AML-193 (cell line): ENCODE measurements around the gene CDCA4.
A peak's percentile ranks its signal among the peaks of the same experiment; 100 is the strongest.

ENCODE experiments used
- DNase-seq, 2 experiments: peaks; one replicate each; lab custom pipeline; 2025; lab: John Stamatoyannopoulos, UW

Gene CDCA4

GRCh38 chr14:104989236-104989950 lies 31.5 kb downstream of the CDCA4 start:
- no peak for DNase-seq

DNA sequence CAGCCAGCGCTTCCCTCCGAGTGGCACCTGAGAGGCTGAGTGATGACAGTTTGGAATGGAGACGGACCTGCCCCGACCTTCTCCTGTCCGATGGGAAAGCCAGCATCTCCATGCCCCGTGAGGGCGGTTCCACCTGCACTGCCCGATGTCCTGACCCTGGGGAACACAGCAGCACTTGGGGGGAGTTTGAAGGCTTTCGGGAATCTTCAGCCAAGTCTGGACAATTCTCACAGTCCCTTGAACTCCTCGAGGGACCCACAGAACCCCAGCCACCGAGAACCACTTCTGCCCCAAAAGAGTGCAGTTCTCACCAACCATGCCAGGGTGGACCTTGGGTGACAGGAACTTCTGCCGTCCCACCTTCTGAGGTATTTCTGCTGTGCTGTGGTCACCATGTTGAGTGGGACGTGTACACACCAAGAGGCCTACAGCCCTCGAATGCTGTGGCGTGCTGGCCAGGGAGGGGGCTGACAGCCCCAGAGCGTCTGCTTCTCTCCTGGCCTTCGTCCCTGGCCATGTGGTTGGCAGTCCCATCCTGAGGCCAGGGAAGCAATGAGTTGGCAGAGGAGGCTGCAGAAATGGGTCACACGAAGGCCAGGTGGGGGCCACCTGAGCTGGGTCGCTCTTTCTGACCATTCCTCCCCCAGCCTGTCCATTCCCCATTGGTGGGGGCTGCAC lies 34.3 kb downstream of the CDCA4 start:
- DNase-seq = no peak

GRCh38 chr14:104985675-104986486 lies 35.0 kb downstream of the CDCA4 start, which contains the start of gene CLBA1:
Gene CLBA1, plus strand, starts transcription at chr14:104985788. Its CDS starts 644 bp downstream, at chr14:104986432.
- peak; percentile 60 to 70 for DNase-seq

- DNase-seq = no peak
Observed at GRCh38 chr14:104984056-104984894, 36.6 kb downstream of the CDCA4 start.

DNA sequence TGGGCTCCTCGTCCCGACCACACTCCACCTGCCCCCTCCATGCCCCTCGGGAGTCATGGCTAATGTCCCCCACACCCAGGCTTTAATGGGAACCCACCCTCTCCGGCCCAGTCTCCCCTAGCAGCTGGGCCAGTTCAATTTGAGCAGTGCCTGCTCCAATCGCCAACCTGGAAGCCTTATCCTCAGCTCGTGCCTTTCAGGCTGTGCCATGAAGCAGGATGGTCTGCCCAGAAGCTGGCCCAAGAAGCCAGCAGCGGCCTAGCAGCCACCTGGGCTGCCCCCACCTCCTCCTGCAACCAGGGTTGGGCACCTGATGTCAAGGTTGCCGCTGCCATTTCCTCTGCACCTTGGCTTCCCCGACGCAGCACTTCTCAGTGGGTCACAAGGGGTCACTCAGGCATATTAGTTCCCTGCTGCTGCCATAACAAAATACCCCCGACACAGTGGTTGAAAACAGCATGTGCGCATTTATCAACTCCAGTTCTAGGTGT lies 37.6 kb downstream of the CDCA4 start:
- DNase-seq = no peak

- no peak for DNase-seq
Observed at GRCh38 chr14:104982548-104983230, 38.2 kb downstream of the CDCA4 start.

- no peak for DNase-seq
Observed at GRCh38 chr14:104981699-104982541, 39.0 kb downstream of the CDCA4 start.

DNA sequence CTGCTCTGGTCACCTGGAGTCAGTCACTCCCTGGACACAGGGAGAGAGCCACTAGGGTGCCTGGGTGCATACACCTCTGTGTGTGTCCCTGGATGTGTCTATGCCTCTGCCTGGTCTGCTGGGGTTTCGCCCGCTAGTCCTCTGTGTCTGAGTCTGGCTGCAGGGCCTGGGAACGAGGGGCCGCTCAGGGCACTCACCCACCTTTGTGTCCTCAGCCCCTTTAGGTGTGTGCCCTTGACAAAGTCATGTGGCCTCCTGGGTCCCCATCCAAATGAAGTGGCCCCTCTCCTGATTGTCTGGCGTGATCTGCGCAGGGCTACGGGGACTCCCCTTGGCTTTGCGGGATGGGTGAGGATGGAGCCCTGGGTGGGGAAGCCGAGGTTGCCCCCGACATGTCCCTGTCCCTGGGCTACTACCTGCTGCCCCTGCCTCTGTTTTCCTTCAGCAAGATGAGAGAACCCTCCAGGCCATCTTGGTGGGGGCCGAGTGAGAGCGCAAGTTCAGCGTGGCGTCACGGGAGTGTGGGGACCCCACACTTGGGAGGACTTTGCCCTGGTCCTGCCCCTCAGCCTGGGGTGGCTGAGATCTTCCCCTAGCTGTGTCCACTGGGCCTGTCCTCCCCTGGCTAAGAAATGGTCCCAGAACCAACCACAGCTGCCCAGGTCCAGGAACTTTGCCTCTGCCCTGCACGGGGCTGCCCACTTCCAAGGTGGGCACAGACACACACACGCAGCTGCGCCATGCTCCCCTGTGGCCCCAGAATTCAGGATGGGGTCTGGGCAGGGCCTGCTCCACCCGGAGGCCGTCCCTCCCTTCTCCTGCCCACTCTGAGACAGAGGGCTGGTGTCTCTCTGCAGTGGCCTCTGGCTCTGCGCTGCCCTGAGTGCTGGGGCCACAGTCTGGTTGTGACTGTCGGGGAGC lies 40.0 kb downstream of the CDCA4 start:
- no peak for DNase-seq

- DNase-seq = no peak
Observed at GRCh38 chr14:104979758-104980610, 40.9 kb downstream of the CDCA4 start.

- DNase-seq = no peak
Observed at GRCh38 chr14:104978746-104979691, 41.9 kb downstream of the CDCA4 start.

DNA sequence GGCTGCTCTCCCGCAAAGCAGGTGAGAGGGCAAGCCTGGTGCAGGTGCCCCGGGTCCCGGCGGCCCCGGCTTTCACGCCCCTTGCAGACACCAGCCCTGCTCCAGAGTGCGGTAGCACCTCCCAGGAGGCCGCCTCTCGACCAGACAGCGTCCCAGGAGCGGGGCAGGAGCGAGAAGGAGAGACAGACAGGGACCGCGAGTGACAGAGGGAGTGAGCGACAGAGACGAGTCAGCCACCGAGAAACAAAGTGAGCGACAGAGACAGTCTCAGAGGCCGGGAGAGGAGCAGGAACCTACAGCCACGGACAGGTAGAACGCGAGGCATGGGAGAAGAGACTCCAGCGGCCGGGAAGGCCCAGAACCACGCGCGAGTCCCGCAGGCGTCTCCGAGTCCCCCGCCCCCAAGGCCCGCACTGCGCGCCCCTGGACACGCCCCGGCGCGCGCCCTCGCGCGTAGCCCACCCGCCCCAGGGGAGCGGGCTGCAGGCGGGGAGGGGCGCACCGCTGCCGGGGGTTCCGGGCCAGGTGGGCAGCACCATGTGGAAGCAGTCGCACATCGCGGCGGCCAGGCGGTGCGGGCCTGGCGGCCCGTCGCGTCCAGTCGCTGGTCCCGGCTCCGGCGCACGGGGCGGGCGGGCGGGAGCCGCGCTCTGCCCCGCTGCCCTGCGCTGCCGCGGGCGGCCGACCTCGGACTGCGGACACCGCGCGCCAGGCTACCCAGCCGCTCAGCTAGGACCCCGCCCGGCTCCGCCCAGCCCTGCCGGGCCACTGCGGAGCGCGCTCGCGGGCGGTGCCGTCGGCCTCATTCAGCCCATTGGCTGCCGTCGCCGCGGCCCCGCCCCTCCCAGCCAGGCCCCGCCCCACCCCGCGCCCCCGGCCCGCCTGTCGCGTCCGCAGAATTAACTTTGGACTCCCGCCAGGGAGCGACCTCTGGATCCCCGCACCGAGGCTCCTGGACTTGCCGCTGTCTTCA lies 42.9 kb downstream of the CDCA4 start, which contains the start of gene AHNAK2:
Gene AHNAK2, minus strand, starts transcription at position 694 of the 973 bp plus-strand sequence. Its CDS starts 137 bp downstream, at position 557.
- DNase-seq = no peak

DNA sequence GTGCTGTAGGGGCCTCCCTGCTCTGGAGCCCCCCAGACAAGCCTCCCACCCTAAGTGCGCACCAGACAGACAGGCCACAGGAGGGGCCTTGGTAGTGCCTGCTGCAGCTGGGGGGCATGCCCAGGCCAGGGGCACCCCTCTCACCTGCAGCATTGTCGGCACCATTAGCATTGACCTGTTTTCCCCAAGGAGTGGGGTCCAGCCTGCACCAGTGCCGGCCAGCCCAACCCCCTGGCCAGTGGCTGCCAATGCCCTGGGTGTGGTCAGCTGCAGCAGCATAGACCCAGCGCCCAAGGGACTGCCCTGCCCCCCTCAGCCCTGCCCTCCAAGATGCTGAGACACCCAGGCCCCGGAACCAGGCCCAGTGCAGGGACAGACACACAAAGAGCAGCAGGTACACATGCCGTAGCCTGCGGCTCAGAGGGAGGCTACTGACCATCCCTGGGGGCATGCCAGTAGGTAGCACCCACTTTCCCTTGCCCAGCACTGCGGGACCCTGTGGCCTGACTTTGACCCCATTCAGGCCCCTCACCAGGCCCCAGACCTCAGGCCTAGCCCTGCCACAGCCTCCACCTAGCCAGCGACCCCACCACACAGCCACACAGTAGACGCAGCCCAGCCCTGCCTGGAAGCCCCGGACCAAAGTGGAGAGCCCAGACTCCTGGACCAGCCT lies 43.7 kb downstream of the CDCA4 start:
- no peak for DNase-seq

- peak; percentile 43 to 65 for DNase-seq
Observed at GRCh38 chr14:104976198-104977007, 44.5 kb downstream of the CDCA4 start.
